GM18505 (cell line): ENCODE data around the gene KCND1.
A peak's percentile ranks its signal among the peaks of the same experiment; 100 is the strongest.

Experiments used
- ATAC-seq: cut with Tn5 transposase; IDR thresholded peaks from one replicate; pipeline ENCODE4 v1.9.1; 2021; ENCODE audit not compliant: unreplicated experiment
- POLR2A ChIP-seq: IDR thresholded peaks from 4 replicates; pipeline ENCODE4 v1.6.1; 2011; ENCODE audit warnings: borderline replicate concordance; ENCODE audit not compliant: insufficient read depth, insufficient read length; ENCODE audit errors: extremely low read depth

The KCND1 gene

DNA sequence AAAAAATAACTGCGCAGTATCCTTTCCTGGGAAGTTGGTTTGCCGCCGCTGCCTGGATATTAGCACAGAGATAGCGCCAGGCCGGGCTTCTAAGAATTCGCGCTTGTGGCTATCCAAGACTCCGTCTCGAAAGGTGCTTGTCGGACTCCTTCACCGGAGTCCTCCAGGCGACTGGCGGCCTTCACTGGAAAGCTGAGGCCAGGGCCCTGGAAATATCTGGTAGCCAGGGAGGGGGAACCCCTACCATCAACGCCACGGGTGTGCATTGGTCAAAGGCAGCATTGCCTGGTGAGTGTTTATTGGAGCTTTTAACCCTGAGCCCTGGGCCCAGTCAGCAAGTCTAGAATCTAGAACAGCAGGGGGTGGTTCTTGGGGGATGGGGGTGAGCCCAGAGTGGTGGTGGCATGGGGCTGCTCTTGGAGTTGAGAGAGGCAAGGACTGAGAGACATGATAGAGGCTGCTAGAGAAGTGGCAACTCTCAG, 52.2 kb downstream of the KCND1 start:
- no peak for ATAC-seq
- no peak for TF ChIP-seq POLR2A

DNA sequence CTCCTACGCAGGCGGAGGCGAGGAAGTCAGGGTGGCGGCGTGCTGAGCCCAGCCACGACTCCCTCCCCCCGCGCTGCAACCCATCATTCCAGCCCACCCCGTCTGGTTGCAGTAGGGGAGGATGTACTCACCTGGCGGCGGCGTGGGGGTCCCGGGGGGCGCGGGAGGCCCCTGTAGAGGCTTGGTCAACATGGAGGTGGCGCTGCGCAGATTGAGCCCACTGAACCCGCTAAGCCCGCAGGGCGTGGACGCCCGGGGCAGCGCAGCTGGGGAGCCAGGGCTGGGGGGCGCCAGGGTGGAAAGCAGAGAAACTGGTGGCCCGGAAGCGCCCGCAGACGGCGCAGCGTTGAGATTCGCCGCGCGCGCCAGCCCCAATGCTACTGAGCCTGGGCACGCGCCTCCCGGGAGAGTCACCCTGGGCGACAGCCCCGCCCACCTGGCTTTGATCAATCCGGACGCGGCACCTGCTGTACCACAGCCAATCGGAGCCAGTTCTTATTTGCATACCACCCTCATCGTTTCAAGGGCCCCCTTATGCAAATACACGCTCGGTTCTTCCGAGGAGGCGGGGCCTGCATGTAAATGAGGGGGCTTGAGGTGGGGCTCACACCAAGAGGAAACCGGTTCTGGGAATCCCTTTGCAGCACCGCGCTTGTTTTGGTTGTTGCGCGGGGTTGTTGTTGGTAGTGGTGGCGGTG, 52.9 kb downstream of the KCND1 start, which contains the start of gene PIM2:
PIM2 (minus strand) TSS at position 382 of the 698 bp plus-strand sequence; CDS start at position 192, 190 bp downstream.
- TF ChIP-seq POLR2A, result peak; percentile 99
- peak; percentile 75 for ATAC-seq

GRCh38 chrX:48918301-48918642, 53.4 kb downstream of the KCND1 start:
- no peak for ATAC-seq
- TF ChIP-seq POLR2A, result no peak

DNA sequence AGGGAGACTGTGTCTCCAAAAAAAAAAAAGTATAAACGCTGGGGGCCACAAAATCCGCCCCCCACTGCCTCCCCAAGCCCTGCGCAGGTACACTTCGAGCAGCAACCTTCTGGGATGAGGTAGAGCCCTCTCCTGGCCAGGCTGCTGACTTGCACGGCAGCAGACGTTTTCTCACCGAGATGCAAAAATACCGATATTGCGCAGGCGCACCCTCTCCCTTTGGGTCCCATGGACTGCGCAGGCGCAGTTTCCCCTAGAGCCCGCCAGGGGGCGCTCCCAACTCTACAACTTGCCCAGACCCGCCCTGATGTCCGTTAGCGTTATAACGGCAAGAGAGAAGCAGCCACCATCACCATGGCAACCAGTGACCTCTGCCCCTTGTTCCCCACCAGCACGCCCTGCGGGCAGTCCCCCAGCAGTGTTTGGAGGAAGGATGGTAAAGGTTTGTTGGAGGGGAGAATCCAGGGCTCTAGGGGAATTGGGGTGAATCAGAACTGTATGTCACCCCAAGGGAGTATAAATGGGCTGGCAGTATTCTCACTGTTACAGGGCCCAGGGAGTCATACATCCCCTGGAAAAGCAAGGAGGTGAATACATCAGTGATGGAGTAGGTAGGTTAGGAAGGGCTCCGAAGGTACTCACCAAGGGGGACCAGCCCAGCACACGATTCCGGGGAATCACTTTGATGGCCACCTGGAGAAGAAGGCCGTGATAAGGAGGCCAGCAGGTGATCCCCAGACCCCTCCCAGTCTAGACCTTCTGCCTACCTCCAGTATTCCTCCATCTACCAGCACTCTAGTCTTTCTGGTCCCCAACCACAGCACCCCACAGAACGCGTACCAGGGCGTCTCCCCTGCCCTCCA, 54.3 kb downstream of the KCND1 start:
- TF ChIP-seq POLR2A, result peak; percentile 28
- peak; percentile 40 for ATAC-seq

DNA sequence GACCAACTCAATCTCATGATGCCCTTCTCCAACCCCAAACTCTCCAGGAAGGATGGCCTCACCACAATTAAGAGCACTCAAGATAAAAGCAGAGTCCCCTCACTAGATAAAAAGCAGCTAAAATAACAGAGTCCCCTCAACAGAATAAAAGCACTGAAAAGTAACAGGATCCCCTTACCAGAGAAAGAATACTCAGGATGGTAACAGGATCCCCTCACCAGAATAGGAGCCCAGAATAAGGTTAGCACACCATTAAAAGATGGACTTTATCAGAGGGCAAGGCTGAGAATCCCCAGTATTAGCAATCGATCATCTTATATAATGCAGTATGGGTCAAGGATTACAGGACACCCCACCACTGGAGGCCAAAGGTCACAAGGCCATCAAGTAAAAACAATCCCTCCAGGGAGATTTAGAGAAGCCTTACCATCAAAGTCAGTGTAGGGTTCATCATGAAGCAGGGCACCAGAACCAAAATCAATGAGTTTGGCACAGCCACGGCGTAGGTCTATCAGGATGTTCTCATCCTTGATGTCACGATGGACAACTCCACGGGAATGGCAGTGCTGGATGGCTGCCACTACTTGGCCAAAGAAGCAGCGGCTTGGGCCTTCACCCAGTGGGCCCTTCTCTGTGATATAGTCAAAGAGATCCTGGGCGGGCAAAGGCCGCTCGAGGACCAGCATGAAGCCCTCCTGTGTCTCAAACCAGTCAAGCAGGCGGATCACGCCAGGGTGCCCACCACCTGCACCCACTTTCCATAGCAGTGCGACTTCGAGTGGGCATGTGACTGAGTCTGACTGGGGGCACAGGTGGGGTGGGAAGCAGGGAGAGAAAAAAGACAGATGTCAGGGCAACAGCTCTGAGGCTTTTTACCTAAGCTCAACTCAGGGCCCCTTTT, 56.8 kb downstream of the KCND1 start:
- peak; percentile 9 for TF ChIP-seq POLR2A
- no peak for ATAC-seq

- ATAC-seq, result no peak
- no peak for TF ChIP-seq POLR2A
Measured at GRCh38 chrX:48913605-48914366, 57.9 kb downstream of the KCND1 start.

GRCh38 chrX:48911412-48912182, 60.0 kb downstream of the KCND1 start, which contains the start of gene SLC35A2:
SLC35A2 (minus strand) TSS chrX:48911646; CDS start chrX:48911636, 10 bp downstream.
- peak; percentile 61 for ATAC-seq
- peak; percentile 78 for TF ChIP-seq POLR2A
